HEK293T (cell line): ENCODE data around the gene MIA2.

Experiments
- ARNT ChIP-seq: fragments of 450-650 bp; IDR thresholded peaks from 2 replicates; pipeline ENCODE4 v1.6.1; 2017; ENCODE audit warnings: mild to moderate bottlenecking
- BHLHE40 ChIP-seq: fragments of 450-650 bp; IDR thresholded peaks from 2 replicates; pipeline ENCODE4 v1.6.1; 2016; ENCODE audit warnings: mild to moderate bottlenecking, moderate library complexity, borderline replicate concordance
- CTBP1 ChIP-seq: fragments of 450-650 bp; IDR thresholded peaks from 2 replicates; pipeline ENCODE4 v1.6.1; 2016; ENCODE audit warnings: borderline replicate concordance
- ELF4 ChIP-seq: fragments of 450-650 bp; IDR thresholded peaks from 2 replicates; pipeline ENCODE4 v1.6.1; 2017; ENCODE audit warnings: antibody characterized with exemption
- FOXA1 ChIP-seq: fragments of 450-650 bp; IDR thresholded peaks from 2 replicates; pipeline ENCODE4 v1.6.1; 2016; ENCODE audit warnings: mild to moderate bottlenecking
- FOXK2 ChIP-seq: fragments of 450-650 bp; IDR thresholded peaks from 2 replicates; pipeline ENCODE4 v1.6.1; 2016; ENCODE audit warnings: mild to moderate bottlenecking
- FOXM1 ChIP-seq: fragments of 450-650 bp; IDR thresholded peaks from 2 replicates; pipeline ENCODE4 v1.6.1; 2017; ENCODE audit warnings: mild to moderate bottlenecking, borderline replicate concordance
- HDGF ChIP-seq: fragments of 450-650 bp; IDR thresholded peaks from 2 replicates; pipeline ENCODE4 v1.6.1; 2017; ENCODE audit warnings: antibody characterized with exemption, borderline replicate concordance
- LEF1 ChIP-seq: fragments of 450-650 bp; IDR thresholded peaks from 2 replicates; pipeline ENCODE4 v1.6.1; 2017; ENCODE audit warnings: mild to moderate bottlenecking, borderline replicate concordance
- NFRKB ChIP-seq: fragments of 450-650 bp; IDR thresholded peaks from 2 replicates; pipeline ENCODE4 v1.6.1; 2016; ENCODE audit warnings: mild to moderate bottlenecking, moderate library complexity
- SP1 ChIP-seq: fragments of 450-650 bp; IDR thresholded peaks from 2 replicates; pipeline ENCODE4 v1.6.1; 2017
- SUZ12 ChIP-seq: fragments of 450-650 bp; IDR thresholded peaks from 2 replicates; pipeline ENCODE4 v1.6.1; 2016; ENCODE audit warnings: mild to moderate bottlenecking
- TARDBP ChIP-seq: fragments of 450-650 bp; IDR thresholded peaks from 2 replicates; pipeline ENCODE4 v1.6.1; 2016
- TF ChIP-seq, protein P1 (sequence below): fragments of 450-650 bp; IDR thresholded peaks from 2 replicates; pipeline ENCODE4 v1.6.1; 2016

- TF ChIP-seq ARNT (no peak), LEF1 (no peak), BHLHE40 (no peak), ELF4 (no peak), SP1 (no peak), FOXA1 (no peak), TARDBP (no peak), FOXK2 (no peak), SUZ12 (no peak), CTBP1 (no peak), NFRKB (no peak), FOXM1 (no peak), HDGF (no peak)
- TF ChIP-seq, protein P1, sequence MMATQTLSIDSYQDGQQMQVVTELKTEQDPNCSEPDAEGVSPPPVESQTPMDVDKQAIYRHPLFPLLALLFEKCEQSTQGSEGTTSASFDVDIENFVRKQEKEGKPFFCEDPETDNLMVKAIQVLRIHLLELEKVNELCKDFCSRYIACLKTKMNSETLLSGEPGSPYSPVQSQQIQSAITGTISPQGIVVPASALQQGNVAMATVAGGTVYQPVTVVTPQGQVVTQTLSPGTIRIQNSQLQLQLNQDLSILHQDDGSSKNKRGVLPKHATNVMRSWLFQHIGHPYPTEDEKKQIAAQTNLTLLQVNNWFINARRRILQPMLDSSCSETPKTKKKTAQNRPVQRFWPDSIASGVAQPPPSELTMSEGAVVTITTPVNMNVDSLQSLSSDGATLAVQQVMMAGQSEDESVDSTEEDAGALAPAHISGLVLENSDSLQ, result no peak
Observed at GRCh38 chr14:39426605-39427004, 192.9 kb downstream of the MIA2 start.
